OCI-LY3 (cell line): ENCODE data around the gene TUBA1C.
"Not testable (repeated sequence)": the region's sequence is repeated elsewhere in the genome, so short reads cannot be mapped to it uniquely, and the experiment has no call there.

Experiments
- H2AFZ ChIP-seq: fragments of 200-600, 300-600 bp; shearing (Covaris generic); 2 replicates; pipeline ENCODE4 v1.6.0; 2014; ENCODE audit warnings: antibody characterized with exemption, low read depth, low read length
- H3K27ac ChIP-seq: fragments of 200-600, 300-600 bp; sonication (generic); 2 replicates; pipeline ENCODE4 v1.5.1; 2014; ENCODE audit warnings: mild to moderate bottlenecking, low read length, moderate library complexity, mixed read lengths
- H3K27me3 ChIP-seq: fragments of 200-600, 300-600 bp; sonication (generic); 2 replicates; pipeline ENCODE4 v1.6.1; 2014; ENCODE audit warnings: low read depth, low read length, mixed read lengths
- H3K36me3 ChIP-seq: fragments of 200-600, 300-600 bp; sonication (generic); replicated peaks from 2 replicates; pipeline ENCODE3; 2014; ENCODE audit warnings: low read depth, low read length, mixed read lengths
- H3K4me1 ChIP-seq: fragments of 300-600, 200-600 bp; sonication (generic); 2 replicates; pipeline ENCODE4 v1.6.1; 2014; ENCODE audit warnings: low read length, mixed read lengths
- H3K4me2 ChIP-seq: fragments of 200-600, 300-600 bp; sonication (generic); 2 replicates; pipeline ENCODE4 v1.6.1; 2014; ENCODE audit warnings: low read length, mixed read lengths
- H3K4me3 ChIP-seq: fragments of 300-600, 200-600 bp; sonication (generic); 2 replicates; pipeline ENCODE4 v1.5.1; 2014; ENCODE audit warnings: antibody characterized with exemption, mild to moderate bottlenecking, low read length, moderate library complexity
- H3K79me2 ChIP-seq: fragments of 300-600, 200-600 bp; shearing (Covaris generic); 2 replicates; pipeline ENCODE4 v1.6.1; 2014; ENCODE audit warnings: mild to moderate bottlenecking, low read length, mixed read lengths
- H3K9ac ChIP-seq: fragments of 300-600, 200-600 bp; shearing (Covaris generic); 2 replicates; pipeline ENCODE4 v1.6.0; 2014; ENCODE audit warnings: mild to moderate bottlenecking, low read length, moderate library complexity
- H3K9me3 ChIP-seq: fragments of 200-600, 300-600 bp; shearing (Covaris generic); 2 replicates; pipeline ENCODE4 v1.6.1; 2014; ENCODE audit warnings: low read length, mixed read lengths; ENCODE audit not compliant: insufficient read depth
- H4K20me1 ChIP-seq: fragments of 200-600, 300-600 bp; sonication (generic); 2 replicates; pipeline ENCODE4 v1.6.1; 2016; ENCODE audit warnings: low read length, mixed read lengths; ENCODE audit not compliant: insufficient read depth
- EZH2phosphoT487 ChIP-seq: fragments of 200-600 bp; shearing (Covaris generic); IDR thresholded peaks from 2 replicates; pipeline ENCODE4 v1.6.1; 2018; ENCODE audit warnings: antibody characterized with exemption, mixed run types, low read depth
- TF ChIP-seq, protein P1 (sequence below): fragments of 200-600, 300-600 bp; sonication (generic); IDR thresholded peaks from 2 replicates; pipeline ENCODE4 v1.5.1; 2014; ENCODE audit warnings: antibody characterized with exemption, low read length, low read depth

The TUBA1C gene

DNA sequence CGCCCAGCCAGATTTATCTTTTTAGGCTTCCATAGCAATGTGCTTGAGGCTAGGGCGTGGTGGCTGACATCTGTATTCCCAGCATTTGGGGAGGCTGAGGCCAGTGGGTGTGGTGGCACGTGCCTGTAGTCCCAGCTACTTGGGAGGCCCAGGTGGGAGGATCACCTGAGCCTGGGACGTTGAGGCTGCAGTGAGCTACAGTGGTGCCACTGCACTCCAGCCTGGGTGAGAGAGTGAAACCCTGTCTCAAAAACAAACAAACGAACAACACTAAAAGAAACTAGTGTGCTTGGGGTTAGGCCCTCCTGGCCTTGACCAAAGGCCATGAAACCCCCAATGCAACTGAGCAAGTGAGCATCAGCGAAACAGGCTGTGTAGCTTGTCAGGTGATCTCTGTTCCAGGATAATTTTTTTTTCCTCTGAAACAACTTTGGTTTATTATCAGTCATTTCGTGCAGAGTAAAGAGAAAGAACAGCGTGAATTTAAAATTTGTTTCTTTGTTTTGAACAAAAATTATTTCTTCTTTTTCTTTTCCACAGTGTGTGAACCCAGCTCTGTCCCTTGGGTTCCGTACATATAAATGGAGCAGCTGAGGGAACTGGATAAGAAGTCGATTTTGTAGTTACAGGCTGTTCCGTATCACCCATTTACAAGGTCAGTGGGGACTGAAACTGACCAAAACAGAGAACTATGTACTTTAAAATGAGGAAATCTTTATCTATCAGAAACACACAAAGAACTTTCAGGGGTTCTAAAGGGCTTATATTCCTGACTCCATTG, 8.8 kb upstream of the TUBA1C start:
- Histone ChIP-seq H3K4me3 (no peak overlapping the region), H3K79me2 (no peaks in the 10 kb centered on the region), H3K27me3 (no peaks in the 10 kb centered on the region), H3K9ac (no peak overlapping the region), H3K9me3 (no peaks in the 10 kb centered on the region), H3K27ac (no peak overlapping the region), H4K20me1 (no peaks in the 10 kb centered on the region), H3K4me2 (no peak overlapping the region), H3K36me3 (no peaks in the 10 kb centered on the region), H2AFZ (no peak overlapping the region), H3K4me1 (no peaks in the 10 kb centered on the region)
- no peak for TF ChIP-seq EZH2phosphoT487
- TF ChIP-seq, protein P1, sequence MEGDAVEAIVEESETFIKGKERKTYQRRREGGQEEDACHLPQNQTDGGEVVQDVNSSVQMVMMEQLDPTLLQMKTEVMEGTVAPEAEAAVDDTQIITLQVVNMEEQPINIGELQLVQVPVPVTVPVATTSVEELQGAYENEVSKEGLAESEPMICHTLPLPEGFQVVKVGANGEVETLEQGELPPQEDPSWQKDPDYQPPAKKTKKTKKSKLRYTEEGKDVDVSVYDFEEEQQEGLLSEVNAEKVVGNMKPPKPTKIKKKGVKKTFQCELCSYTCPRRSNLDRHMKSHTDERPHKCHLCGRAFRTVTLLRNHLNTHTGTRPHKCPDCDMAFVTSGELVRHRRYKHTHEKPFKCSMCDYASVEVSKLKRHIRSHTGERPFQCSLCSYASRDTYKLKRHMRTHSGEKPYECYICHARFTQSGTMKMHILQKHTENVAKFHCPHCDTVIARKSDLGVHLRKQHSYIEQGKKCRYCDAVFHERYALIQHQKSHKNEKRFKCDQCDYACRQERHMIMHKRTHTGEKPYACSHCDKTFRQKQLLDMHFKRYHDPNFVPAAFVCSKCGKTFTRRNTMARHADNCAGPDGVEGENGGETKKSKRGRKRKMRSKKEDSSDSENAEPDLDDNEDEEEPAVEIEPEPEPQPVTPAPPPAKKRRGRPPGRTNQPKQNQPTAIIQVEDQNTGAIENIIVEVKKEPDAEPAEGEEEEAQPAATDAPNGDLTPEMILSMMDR: no peak

DNA sequence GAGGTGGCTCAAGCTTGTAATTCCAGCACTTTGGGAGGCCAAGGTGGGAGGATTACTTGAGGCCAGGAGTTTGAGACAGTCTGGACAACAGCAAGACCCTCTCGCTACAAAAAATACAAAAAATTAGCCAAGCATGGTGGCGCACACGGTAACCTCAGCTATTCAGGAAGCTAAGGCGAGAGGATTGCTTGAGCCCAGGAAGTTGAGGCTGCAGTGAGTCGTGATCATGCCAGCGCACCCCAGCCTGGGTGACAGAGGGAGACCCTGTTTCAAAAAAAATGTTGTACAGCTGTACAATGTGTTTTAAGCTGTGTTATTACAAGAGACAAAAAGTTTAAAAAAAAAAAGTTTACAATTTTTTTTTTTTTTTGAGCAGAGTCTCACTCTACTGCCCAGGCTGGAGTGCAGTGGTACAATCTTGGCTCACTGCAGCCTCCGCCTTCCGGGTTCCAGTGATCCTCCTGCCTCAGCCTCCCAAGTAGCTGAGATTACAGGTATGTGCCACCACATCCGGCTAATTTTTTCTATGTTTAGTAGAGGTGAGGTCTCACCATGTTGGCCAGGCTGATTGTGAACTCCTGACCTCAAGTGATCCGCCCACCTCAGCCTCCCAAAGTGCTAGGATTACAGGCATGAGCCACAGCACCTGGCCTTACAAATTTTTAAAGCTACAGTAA, 7.2 kb upstream of the TUBA1C start:
- not testable (repeated sequence) for H3K9ac ChIP-seq, H3K27ac ChIP-seq, H3K4me2 ChIP-seq, H3K4me1 ChIP-seq, H3K4me3 ChIP-seq, H3K79me2 ChIP-seq, H2AFZ ChIP-seq, H3K27me3 ChIP-seq, H4K20me1 ChIP-seq, H3K9me3 ChIP-seq, H3K36me3 ChIP-seq

DNA sequence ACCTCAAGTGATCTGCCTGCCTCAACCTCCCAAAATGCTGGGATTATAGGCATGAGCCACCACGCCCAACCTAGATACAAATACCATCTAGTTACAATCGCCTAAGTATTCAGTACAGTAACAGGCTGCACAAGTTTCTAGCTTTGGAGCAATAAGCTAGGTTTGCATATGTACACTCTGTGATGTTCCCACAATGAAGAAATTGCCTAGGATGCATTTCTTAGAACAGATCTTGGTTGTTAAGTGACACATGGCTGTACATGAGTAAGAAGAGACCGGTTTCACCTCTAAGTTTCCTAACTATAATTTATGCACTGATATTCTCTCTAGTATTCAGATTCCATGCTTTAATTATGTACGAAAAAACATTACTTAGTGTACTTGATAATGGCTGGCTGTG, 5.4 kb upstream of the TUBA1C start:
- Histone ChIP-seq H2AFZ (no peak overlapping the region), H4K20me1 (no peaks in the 10 kb centered on the region), H3K9ac (no peak overlapping the region), H3K4me3 (no peak overlapping the region), H3K27me3 (no peaks in the 10 kb centered on the region), H3K27ac (no peak overlapping the region), H3K79me2 (peaks cover 7% of the 10 kb centered on the region), H3K4me1 (peaks cover 7% of the 10 kb centered on the region), H3K9me3 (no peaks in the 10 kb centered on the region), H3K4me2 (no peak overlapping the region), H3K36me3 (no peaks in the 10 kb centered on the region)
- TF ChIP-seq, protein P1: no peak
- no peak for TF ChIP-seq EZH2phosphoT487

DNA sequence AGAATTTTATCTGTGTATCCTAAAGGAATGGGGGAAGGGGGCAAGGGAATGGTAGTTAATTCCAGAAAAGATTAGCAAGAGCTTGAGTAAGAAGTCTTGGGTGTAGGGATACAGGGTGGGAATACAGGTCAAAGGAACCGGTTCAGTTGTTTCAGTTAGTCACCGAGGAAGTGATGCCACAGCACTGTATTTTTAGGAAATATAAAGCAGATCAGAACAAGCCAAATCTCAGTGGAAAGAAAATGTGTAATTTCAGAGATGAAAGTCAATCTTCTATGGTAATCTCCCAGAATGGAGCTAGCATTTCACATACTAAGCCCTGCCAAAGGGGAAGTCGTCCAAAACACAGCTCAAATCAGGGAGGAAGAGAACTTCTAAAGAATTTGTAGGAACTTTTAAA, 4.7 kb upstream of the TUBA1C start:
- H3K9me3 ChIP-seq: no peaks in the 10 kb centered on the region
- H4K20me1 ChIP-seq: no peaks in the 10 kb centered on the region
- H3K4me2 ChIP-seq: no peak overlapping the region
- TF ChIP-seq EZH2phosphoT487: no peak
- TF ChIP-seq, protein P1: no peak
- no peak overlapping the region for H3K27ac ChIP-seq
- no peak overlapping the region for H2AFZ ChIP-seq
- H3K4me3 ChIP-seq: no peak overlapping the region
- H3K36me3 ChIP-seq: no peaks in the 10 kb centered on the region
- peaks cover 11% of the 10 kb centered on the region for H3K79me2 ChIP-seq
- H3K27me3 ChIP-seq: no peaks in the 10 kb centered on the region
- H3K4me1 ChIP-seq: peaks cover 7% of the 10 kb centered on the region
- H3K9ac ChIP-seq: no peak overlapping the region
